ENCODE measurements around the gene TIMMDC1. TPM values are rescaled to one million over a fixed set of nuclear protein-coding genes. Genes with fewer than 3 reads are reported as not detected.
"Not testable (repeated sequence)": the region's sequence is repeated elsewhere in the genome, so short reads cannot be mapped to it uniquely, and the experiment has no call there.

The TIMMDC1 gene
- total RNA-seq, 1 donor from 2014 or later, result 86.4 TPM

DNA sequence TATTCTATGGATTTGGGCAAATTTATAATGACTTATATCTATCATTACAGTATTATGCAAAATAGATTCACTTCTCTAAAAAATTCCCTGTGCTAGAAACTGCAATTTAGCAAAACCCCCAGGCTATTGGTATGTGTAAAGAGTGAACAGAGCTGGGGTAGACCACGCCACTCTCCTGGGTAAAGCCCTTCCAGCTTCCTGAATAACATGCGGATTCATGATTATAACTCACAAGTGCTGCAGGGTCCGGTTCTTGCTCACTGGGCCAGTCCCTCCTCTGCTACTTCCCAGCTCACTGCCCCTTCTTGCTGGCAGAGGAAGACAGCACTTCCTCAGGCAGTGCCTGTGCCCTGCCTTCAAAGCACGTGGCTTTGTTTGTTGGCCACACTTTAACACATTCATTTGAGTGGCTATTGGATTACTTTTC lies 57.0 kb downstream of the TIMMDC1 start:
- no peak for DNase-seq (ENCODE audit: low read depth)

DNA sequence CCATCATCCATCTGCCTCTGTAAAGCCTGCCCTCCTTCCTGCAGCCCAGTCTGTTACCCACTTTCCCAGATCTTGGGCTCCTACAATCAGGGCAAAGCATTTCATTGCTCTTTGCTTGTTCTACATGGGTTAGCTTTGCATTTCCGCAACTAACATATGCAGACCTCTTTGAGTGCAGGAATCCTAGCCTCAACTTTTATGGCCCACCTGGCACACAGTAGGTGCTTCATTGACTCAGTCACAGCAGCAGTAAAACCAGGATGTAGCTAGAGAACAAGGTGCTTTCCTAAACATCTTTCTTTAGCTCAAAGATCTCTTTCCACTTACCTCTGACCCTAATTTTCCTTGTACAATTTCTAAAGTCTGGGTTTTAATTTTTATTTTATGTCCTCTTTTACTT lies 57.6 kb downstream of the TIMMDC1 start:
- DNase-seq (ENCODE audit: low read depth), result no peak

DNA sequence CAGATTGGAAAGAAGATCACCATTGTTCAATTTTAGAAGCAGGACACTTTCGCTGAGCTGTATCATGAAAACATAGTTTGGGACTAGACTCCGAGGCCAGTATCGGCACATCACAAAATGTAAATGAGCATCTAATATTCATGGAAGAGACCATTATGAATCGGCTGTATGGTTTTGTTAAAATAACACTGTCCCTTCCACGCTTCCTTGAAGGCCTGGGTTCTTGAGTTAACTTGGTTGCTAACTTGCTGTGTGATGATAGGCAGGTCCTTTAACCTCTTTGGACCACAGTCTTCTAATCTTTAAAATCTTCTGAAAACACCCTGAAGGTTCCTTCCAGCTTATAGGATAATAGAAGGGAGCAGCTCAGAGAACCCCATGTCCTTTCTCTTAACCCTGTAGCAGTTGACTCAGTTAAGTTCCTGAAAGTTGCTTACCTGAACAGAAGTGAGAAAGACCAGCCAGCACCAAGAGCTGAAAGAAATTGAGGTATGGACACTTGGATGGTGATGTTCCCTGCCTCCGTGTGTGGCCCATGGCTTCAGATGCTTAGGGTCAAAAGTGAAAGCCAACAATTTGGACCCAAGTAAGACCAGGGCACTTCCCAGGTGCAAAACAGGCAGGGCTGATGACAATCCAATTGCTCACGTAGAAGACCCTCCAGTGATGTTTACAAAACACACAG lies 59.0 kb downstream of the TIMMDC1 start:
- DNase-seq (ENCODE audit: low read depth), result no peak

DNA sequence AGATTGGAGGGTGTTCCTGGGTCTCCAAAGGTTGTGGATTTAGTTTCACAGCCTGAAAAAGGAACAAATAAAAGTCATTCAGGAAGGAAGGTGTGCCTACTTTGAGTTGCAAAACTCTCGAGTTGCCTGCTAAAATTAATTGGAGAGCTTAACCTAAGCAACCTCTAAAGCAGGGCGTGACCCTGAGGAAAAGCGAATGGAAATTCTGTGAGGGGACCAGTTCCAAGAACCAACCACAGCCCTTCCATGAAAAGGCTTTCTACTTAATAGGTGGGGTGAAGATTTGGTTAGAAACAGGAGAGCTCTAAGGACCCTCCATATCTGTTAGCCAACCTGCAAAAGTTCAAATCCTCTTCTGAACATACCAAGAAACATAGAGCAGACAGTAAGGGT lies 59.5 kb downstream of the TIMMDC1 start:
- DNase-seq (ENCODE audit: low read depth), result no peak

DNA sequence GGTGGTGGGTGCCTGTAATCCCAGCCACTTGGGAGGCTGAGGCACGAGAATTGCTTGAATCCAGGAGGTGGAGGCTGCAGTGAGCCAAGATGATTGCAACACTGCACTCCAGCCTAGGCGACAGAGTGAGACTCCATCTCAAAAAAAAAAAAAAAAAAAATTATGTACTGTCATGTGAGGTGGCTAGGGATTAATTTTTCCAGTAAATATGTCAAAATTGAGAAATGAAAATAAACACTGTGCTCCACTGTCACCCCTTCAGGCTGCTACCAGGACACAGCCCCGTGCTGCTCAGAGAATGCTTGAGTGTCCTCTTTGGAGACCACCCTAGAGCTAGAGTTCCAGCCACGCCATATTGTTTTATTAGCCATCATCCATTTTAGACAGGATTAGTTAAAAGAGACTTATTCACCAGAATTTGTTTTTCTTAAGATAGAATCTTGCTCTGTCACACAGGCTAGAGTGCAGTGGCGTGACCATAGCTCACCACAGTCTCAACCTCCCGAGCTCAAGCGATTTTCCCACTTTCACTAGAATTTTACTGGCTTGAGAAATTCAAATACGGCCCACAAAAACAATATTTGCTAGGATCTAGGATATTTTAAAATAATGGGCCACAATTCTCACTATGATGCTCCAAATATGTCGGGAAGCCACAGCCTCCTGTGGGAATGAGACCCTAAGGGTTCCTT lies 60.4 kb downstream of the TIMMDC1 start:
- no peak for DNase-seq (ENCODE audit: low read depth)

DNA sequence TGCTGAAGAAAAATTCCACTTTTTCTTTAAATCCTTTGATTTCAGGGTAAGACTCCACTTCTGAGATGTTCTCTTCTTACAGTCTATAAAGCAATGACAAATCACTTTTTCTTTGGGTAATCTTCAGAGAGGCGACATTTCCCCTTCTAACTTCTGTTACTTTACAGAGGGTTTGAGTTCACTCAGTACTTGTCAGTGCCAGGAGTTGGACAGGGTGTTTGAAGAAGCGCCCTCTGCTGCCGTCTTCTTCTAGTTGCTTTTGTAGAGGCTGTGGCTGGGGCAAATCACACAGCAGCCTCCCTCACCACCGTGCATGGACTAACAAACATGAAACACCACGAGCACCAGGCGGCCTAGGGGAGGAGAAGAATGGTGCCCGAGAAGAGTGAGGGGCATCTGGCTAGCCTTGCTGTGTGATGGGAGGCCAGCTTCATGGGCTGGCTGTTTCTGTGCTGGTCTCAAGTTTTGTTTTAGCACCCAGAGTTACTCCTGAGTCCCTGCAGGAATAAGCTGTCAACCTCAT lies 61.2 kb downstream of the TIMMDC1 start, which contains the start of gene CD80:
Gene CD80 (minus strand): TSS at position 174 of the 523 bp plus-strand sequence. CDS start 1,886 bp downstream, outside the sequence.
- peak; percentile 52 for DNase-seq (ENCODE audit: low read depth)

DNA sequence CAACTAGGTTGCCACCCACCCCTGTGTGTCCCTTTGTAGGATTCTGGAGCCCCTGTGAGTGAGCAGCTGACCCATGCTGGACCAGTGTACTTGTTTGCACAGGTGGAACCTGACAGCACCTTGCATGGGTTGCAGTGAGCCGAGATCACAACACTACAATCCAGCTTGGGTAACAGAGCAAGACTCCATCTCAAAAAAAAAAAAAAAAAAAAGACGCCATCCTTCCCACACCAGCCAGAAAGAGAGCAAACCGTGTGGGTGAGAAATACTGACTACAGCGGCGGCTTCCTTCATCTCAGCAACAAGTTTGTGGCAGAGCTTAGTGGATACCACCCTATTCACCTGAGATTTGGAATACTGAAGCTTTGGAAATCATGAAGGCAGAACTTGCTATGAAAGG lies 61.8 kb downstream of the TIMMDC1 start:
- no peak for DNase-seq (ENCODE audit: low read depth)

DNA sequence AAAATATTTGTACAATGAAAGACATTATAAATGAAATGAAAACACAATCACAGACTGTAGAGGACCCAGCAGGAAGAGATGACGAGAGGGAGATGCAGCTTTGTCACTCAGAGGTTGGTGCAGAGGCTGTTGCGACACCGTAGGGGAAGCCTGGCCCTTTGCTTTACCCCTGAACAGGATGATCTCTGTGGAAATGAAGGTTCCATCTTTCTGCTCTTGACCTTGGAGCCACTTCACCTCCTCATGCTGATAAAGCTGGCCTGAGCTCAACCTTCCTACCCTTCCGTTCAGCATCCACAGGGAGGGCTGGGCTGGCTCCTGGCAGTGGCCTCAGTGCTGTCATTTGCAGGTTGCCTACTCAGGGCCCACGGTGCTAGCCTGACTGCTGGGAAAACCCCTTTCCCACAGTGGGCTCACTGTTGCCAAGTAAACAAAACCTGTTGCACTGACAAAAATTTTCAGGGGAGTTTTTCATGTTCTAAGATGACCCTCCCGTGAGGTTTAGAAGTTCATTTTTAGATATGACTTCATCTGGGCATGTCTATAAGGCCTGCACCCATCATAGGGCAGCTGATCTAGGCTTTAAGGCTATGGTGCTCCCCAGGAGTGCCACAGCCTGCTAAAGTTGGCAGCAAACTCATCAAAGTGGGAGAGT lies 64.1 kb downstream of the TIMMDC1 start:
- DNase-seq (ENCODE audit: low read depth), result peak; percentile 11

DNA sequence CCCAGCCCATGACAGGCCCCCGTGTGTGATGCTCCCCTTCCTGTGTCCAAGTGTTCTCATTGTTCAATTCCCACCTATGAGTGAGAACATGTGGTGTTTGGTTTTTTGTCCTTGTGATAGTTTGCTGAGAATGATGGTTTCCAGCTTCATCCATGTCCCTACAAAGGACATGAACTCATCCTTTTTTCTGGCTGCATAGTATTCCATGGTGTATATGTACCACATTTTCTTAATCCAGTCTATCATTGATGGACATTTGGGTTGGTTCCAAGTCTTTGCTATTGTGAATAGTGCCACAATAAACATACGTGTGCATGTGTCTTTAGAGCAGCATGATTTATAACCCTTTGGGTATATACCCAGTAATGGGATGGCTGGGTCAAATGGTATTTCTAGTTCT lies 65.0 kb downstream of the TIMMDC1 start:
- not testable (repeated sequence) for DNase-seq (ENCODE audit: low read depth)

DNA sequence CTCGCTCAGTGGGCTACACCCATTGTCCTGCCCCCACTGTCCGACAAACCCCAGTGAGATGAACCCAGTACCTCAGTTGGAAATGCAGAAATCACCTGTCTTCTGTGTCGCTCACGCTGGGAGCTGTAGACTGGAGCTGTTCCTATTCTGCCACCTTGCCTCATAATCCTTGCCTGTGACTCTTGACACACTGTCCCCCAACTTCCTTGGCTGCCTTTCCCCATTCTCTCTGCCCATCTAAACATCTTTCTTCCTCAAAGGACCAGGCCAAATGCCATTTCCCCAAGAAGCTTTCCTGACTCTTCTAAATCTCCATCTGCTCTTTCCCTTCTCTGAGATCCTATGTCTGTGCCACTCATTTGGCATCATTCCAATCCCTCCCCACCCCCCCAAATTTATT lies 70.8 kb downstream of the TIMMDC1 start:
- no peak for DNase-seq (ENCODE audit: low read depth)

DNA sequence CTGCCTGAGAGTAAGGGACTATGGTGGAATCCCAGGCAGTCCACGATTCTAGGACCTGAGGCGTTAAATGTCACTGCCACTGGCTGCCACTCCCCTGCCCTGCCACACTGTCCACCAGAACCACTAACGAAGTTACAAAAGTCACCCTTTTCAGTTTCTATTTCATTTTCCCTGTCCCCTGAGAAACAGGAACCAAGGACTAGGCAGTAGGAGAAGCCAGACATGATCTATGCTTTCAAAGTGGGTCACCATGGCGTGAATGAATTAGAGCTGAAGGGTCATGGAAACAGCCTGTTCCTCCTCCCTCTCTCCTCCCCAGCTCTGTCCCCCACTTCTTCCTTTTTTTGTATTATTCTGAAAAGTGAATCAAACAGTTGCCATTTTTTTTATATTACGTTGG lies 71.9 kb downstream of the TIMMDC1 start:
- DNase-seq (ENCODE audit: low read depth), result no peak

DNA sequence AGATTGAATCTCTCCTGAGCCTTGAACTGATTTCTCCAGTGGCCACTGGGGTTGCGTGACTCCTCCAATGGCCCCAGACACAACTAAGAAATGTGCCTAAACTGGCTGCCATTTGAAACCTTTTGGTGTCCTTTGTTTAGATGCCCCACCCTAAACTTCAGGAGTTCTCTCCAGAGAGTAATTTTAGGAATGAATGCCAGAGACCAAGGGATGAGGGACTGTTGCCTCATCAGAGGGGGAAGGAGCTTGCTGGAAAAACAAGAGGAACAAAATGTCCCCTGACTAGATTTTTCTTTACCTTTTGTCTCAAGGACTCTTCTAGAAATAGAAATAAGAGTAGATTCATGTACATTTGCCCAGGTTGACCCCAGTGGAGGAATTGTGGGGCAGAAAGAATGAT lies 72.9 kb downstream of the TIMMDC1 start:
- DNase-seq (ENCODE audit: low read depth), result peak; percentile 40

DNA sequence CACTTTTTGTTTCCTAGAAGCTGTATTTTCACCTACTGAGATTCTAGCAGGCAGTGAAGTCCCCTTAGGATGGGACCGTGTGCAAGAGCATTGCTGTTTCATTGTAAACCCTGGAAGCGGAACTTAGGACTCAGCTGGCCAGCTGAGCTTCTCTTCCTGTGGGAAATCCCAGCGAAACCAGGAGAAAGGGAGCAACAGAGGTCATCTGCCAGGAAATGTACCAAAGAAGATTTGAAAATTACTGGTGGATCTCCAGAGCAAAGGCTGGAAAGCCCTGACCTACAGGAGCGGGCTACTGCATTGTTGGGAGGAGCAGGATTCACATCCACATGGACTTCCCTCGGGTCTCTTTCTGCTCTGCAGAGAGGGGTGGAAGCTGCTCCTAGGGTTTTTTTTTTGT lies 73.3 kb downstream of the TIMMDC1 start:
- DNase-seq (ENCODE audit: low read depth), result no peak

Other genes with a start within 250 kb of the TIMMDC1 start
- 4.2 and 4.5 TPM in 2 replicates for gene ARHGAP31, start 204.2 kb upstream of the TIMMDC1 start, total RNA-seq
- 29.2 and 54.1 TPM in 2 replicates for gene TMEM39A, start 34.9 kb upstream of the TIMMDC1 start, total RNA-seq
- 20.7 and 21.0 TPM in 2 replicates for gene POGLUT1, start 29.6 kb upstream of the TIMMDC1 start, total RNA-seq
- 0.21 and 2.2 TPM in 2 replicates for gene CD80, start 61.1 kb downstream of the TIMMDC1 start, total RNA-seq
- 20.1 and 25.6 TPM in 2 replicates for gene ADPRH, start 80.9 kb downstream of the TIMMDC1 start, total RNA-seq
- gene PLA1A, start 99.3 kb downstream of the TIMMDC1 start, total RNA-seq, result 2.8 and 6.7 TPM in 2 replicates
- gene POPDC2, start 162.0 kb downstream of the TIMMDC1 start, total RNA-seq, result 3.5 and 4.2 TPM in 2 replicates
- 48.2 and 62.2 TPM in 2 replicates for gene COX17, start 178.9 kb downstream of the TIMMDC1 start, total RNA-seq
- 0.45 and 0.78 TPM in 2 replicates for gene CFAP91, start 204.5 kb downstream of the TIMMDC1 start, total RNA-seq